ENCODE results near the gene KCND3.

GRCh38 chr1:112011202-112011601, 21.7 kb upstream of the KCND3 start:
- no peak for TF ChIP-seq EZH2 (IDR thresholded peaks at IDR 0.05; ENCODE audit: low read depth, unreplicated experiment)
- TF ChIP-seq POLR2AphosphoS5 (IDR thresholded peaks at IDR 0.05; ENCODE audit: low read depth), result no peak
- TF ChIP-seq, protein P1, sequence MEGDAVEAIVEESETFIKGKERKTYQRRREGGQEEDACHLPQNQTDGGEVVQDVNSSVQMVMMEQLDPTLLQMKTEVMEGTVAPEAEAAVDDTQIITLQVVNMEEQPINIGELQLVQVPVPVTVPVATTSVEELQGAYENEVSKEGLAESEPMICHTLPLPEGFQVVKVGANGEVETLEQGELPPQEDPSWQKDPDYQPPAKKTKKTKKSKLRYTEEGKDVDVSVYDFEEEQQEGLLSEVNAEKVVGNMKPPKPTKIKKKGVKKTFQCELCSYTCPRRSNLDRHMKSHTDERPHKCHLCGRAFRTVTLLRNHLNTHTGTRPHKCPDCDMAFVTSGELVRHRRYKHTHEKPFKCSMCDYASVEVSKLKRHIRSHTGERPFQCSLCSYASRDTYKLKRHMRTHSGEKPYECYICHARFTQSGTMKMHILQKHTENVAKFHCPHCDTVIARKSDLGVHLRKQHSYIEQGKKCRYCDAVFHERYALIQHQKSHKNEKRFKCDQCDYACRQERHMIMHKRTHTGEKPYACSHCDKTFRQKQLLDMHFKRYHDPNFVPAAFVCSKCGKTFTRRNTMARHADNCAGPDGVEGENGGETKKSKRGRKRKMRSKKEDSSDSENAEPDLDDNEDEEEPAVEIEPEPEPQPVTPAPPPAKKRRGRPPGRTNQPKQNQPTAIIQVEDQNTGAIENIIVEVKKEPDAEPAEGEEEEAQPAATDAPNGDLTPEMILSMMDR (conservative IDR thresholded peaks at IDR 0.05; ENCODE audit: low read depth in 2 of 2), result no peak
- no peak for TF ChIP-seq CREB1 (CRISPR knock-in tag; IDR thresholded peaks at IDR 0.05; ENCODE audit: low read depth)
- no peak for TF ChIP-seq STAT1 (IDR thresholded peaks at IDR 0.05; ENCODE audit: unreplicated experiment)
- no peak for TF ChIP-seq NANOG (IDR thresholded peaks at IDR 0.05; ENCODE audit: borderline replicate concordance)
- no peak for TF ChIP-seq REST (IDR thresholded peaks at IDR 0.05; ENCODE audit: unreplicated experiment)
